Common myeloid progenitor, CD34-positive (primary cell): Measurements from ENCODE around the gene CDIPT. TPM values are rescaled to one million over a fixed set of nuclear protein-coding genes. Genes with fewer than 3 reads are reported as not detected.
A peak's percentile ranks its signal among the peaks of the same experiment; 100 is the strongest.
"Not testable (repeated sequence)": the region's sequence is repeated elsewhere in the genome, so short reads cannot be mapped to it uniquely, and the experiment has no call there.

Source experiments
- CTCF ChIA-PET: fragments of 350-600 bp; sonication (Branson Sonifier 250); formaldehyde crosslinking; loops from one replicate; lab custom pipeline; 2021; ENCODE audit warnings: antibody characterized with exemption; lab: Charles Lee
- POLR2A ChIA-PET: fragments of 350-600 bp; sonication (Branson Sonifier 250); formaldehyde crosslinking; loops from one replicate; lab custom pipeline; 2021; ENCODE audit warnings: antibody characterized with exemption; lab: Charles Lee
- DNase-seq, 3 donors: peaks; one replicate each; pipeline versions ENCODE4 v3.0.0 to v3.0.0-alpha.2; 2013
- H3K27ac ChIP-seq, 2 experiments: 1 replicate in 1 of 2; 2 replicates in 1 of 2; pipeline ENCODE4 v1.7.0; 2013; ENCODE audit warnings: inconsistent platforms in 2 of 2, low read length in 2 of 2, mild to moderate bottlenecking in 2 of 2, low read depth in 1 of 2, moderate library complexity in 1 of 2; ENCODE audit not compliant: severe bottlenecking in 2 of 2, insufficient read depth in 1 of 2, poor library complexity in 1 of 2
- H3K27me3 ChIP-seq, 5 experiments: replicated peaks in 2 of 5; 1 replicate in 3 of 5; 2 replicates in 2 of 5; pipeline versions ENCODE4 v1.6.1 to v1.7.0; 2013; ENCODE audit warnings: low read length in 4 of 5, mild to moderate bottlenecking in 2 of 5, moderate library complexity in 2 of 5, inconsistent platforms in 1 of 5; ENCODE audit not compliant: insufficient read depth in 5 of 5, control insufficient read depth in 4 of 5
- H3K36me3 ChIP-seq, 4 experiments: 1 replicate in 2 of 4; 2 replicates in 2 of 4; pipeline versions ENCODE4 v1.6.1 to v1.7.0; 2013; ENCODE audit warnings: low read length in 3 of 4, control low read depth in 1 of 4, mild to moderate bottlenecking in 1 of 4; ENCODE audit not compliant: control insufficient read depth in 4 of 4, insufficient read depth in 4 of 4
- H3K4me1 ChIP-seq, 4 experiments: 1 replicate in 3 of 4; 2 replicates in 1 of 4; pipeline versions ENCODE4 v1.6.1 to v1.7.1; 2013; ENCODE audit warnings: low read length in 3 of 4, mild to moderate bottlenecking in 3 of 4, control low read depth in 1 of 4, inconsistent platforms in 1 of 4, moderate library complexity in 1 of 4; ENCODE audit not compliant: control insufficient read depth in 4 of 4, insufficient read depth in 4 of 4; ENCODE audit errors: control extremely low read depth in 1 of 4
- H3K4me3 ChIP-seq, 7 experiments: 1 replicate in 4 of 7; 2 replicates in 3 of 7; pipeline versions ENCODE4 v1.5.1 to v1.7.0; 2013; ENCODE audit warnings: mild to moderate bottlenecking in 7 of 7, low read length in 6 of 7, moderate library complexity in 6 of 7, inconsistent platforms in 2 of 7, low read depth in 2 of 7, control low read depth in 1 of 7; ENCODE audit not compliant: insufficient read depth in 4 of 7, control insufficient read depth in 1 of 7; ENCODE audit errors: extremely low read depth in 1 of 7
- H3K9me3 ChIP-seq, 5 experiments: 1 replicate in 4 of 5; 2 replicates in 1 of 5; pipeline versions ENCODE4 v1.6.1 to v1.7.1; 2013; ENCODE audit warnings: low read length in 4 of 5, mild to moderate bottlenecking in 2 of 5, inconsistent platforms in 1 of 5, low read depth in 1 of 5, moderate library complexity in 1 of 5; ENCODE audit not compliant: control insufficient read depth in 4 of 5, insufficient read depth in 2 of 5; ENCODE audit errors: control extremely low read depth in 1 of 5
- WGBS: methylation state at CpG from one replicate; pipeline ENCODE4 v1.1.5; 2013; ENCODE audit not compliant: insufficient coverage; 5-methylcytosine and 5-hydroxymethylcytosine counted together
- polyA plus RNA-seq: library from polyadenylated mRNA; unstranded; fragments of 120-200 nt; gene quantifications from one replicate; pipeline ENCODE4 v1.2.1, GENCODE V29; 2013

CDIPT gene
- polyA plus RNA-seq = 62.8 TPM

GRCh38 chr16:29862884-29863668, at the start of gene CDIPT:
Gene CDIPT, minus strand, starts transcription at chr16:29863226. Its CDS starts 369 bp downstream, at chr16:29862857.
- Histone ChIP-seq H3K9me3 (no peaks in the 10 kb centered on the region), H3K27ac (peak within 1 kb of the TSS; percentile 100), H3K27me3 (peaks cover 0 to 4% (median 0%) of the 10 kb centered on the region in 5 experiments), H3K36me3 (peaks cover 10 to 32% (median 21%) of the 10 kb centered on the region in 4 experiments), H3K4me1 (peaks cover 0 to 21% (median 13%) of the 10 kb centered on the region in 4 experiments), H3K4me3 (peak within 1 kb of the TSS; percentile 80 to 96 (median 87))
- DNase-seq = peak; percentile 98 to 99 (median 98)
- POLR2A ChIA-PET = no interaction called here
- CTCF ChIA-PET = interaction anchor here (0.8 to 1.1 kb wide), 3 partner anchors 15 to 113 kb away, joined by 3 to 5 read pairs (median 4); no protein-coding TSS in a partner anchor
- WGBS = 0% methylated on average over 45 of the region's 57 CpGs

- Histone ChIP-seq H3K36me3 (peaks cover 2 to 18% (median 9%) of the 10 kb centered on the region in 4 experiments), H3K4me3 (no peak overlapping the region), H3K27ac (no peak overlapping the region), H3K27me3 (no peaks in the 10 kb centered on the region), H3K4me1 (peaks cover 0 to 9% (median 1%) of the 10 kb centered on the region in 4 experiments), H3K9me3 (no peaks in the 10 kb centered on the region)
- WGBS = 95% methylated on average over 9 of the region's 11 CpGs
- POLR2A ChIA-PET = no interaction called here
- DNase-seq = no peak
- CTCF ChIA-PET = interaction anchor here (0.9 to 1.4 kb wide), 3 partner anchors 48 to 94 kb away, joined by 3 read pairs; partner anchors contain the start of gene TAOK2
These were observed 49.1 kb upstream of the CDIPT start for GRCh38 chr16:29912087-29912486.

DNA sequence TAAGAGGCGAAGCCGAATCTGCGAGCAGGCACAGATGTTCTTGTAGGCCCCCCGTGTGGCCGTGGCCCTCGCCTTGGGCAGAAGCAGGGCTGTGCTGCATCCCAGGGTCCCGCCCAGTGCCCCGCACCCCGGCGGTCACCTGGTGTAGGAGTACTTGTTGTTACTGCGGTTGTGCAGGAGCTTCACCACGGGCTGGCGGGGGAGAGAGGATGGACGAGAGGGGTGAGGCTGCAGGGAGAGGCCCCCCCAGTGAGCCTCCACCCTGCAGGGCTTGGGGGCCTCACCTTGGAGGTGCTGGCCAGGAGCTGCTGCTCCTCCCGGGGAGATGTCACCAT, 48.6 kb upstream of the CDIPT start:
- Histone ChIP-seq H3K9me3 (no peaks in the 10 kb centered on the region), H3K27ac (no peak overlapping the region), H3K27me3 (no peaks in the 10 kb centered on the region), H3K4me1 (peaks cover 0 to 9% (median 1%) of the 10 kb centered on the region in 4 experiments), H3K36me3 (peaks cover 2 to 15% (median 6%) of the 10 kb centered on the region in 4 experiments), H3K4me3 (no peak overlapping the region)
- CTCF ChIA-PET = interaction anchor here (0.9 to 1.4 kb wide), 3 partner anchors 47 to 95 kb away, joined by 3 read pairs; partner anchors contain the start of gene TAOK2
- no peak for DNase-seq
- WGBS = 89% methylated on average over 11 of the region's 15 CpGs
- POLR2A ChIA-PET = interaction anchor here (0.6 kb wide), 1 partner anchor 40 kb away, joined by 3 read pairs; no protein-coding TSS in a partner anchor

- H3K4me1 ChIP-seq = peaks cover 0 to 9% (median 1%) of the 10 kb centered on the region in 4 experiments
- peaks cover 2 to 13% (median 5%) of the 10 kb centered on the region in 4 experiments for H3K36me3 ChIP-seq
- 98% methylated on average over 18 of the region's 20 CpGs for WGBS
- H3K9me3 ChIP-seq = no peaks in the 10 kb centered on the region
- H3K4me3 ChIP-seq = no peak overlapping the region
- H3K27me3 ChIP-seq = no peaks in the 10 kb centered on the region
- ChIA-PET CTCF (interaction anchor here (0.9 to 1.4 kb wide), 4 partner anchors 12 to 95 kb away, joined by 3 to 4 read pairs (median 3); partner anchors contain the start of genes SEZ6L2 and TAOK2), POLR2A (interaction anchor here (0.6 kb wide), 1 partner anchor 39 kb away, joined by 3 read pairs; no protein-coding TSS in a partner anchor)
- H3K27ac ChIP-seq = no peak overlapping the region
- no peak for DNase-seq
These were observed 48.0 kb upstream of the CDIPT start for GRCh38 chr16:29910819-29911675.

DNA sequence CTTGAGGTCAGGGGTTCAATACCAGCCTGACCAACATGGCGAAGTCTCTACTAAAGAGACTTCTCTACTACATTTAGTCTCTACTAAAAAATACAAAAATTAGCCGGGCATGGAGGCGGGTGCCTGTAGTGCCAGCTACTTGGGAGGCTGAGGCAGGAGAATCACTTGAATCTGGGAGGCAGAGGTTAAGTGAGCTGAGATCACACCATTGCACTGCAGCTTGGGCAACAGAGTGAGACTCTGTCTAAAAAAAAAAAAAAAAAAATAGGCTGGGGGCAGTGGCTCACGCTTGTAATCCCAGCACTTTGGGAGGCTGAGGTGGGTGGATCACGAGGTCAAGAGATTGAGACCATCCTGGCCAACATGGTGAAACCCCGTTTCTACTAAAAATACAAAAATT, 46.8 kb upstream of the CDIPT start:
- H3K27me3 ChIP-seq, H3K9me3 ChIP-seq, DNase-seq, H3K36me3 ChIP-seq, H3K4me1 ChIP-seq, H3K4me3 ChIP-seq, POLR2A ChIA-PET, H3K27ac ChIP-seq: not testable (repeated sequence)
- no CpG with 5 or more reads among the region's 6 CpGs for WGBS
- CTCF ChIA-PET = interaction anchor here (0.9 to 1.5 kb wide), 3 partner anchors 16 to 96 kb away, joined by 3 to 4 read pairs (median 3); partner anchors contain the start of gene KCTD13

DNA sequence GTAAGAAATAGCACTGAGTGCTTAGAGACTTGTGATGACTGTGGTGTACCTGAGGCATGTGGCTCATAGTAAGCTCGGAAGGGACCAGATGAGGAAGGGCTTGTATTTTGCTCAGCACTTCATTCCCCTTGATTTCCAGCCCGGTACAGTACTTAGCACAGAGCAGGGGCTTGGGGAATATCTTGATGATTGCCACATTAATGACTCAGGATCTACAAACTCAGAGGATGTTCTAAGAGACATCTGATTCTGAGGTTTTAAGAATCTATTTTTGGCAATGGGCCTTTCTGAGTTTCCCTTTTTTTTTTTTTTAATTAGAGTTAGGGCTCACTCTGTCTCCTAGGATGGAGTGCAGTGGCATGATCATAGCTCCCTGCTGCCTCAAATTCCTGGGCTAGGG, 46.4 kb upstream of the CDIPT start:
- Histone ChIP-seq H3K4me1 (peaks cover 0 to 9% (median 1%) of the 10 kb centered on the region in 4 experiments), H3K4me3 (no peak overlapping the region), H3K9me3 (no peaks in the 10 kb centered on the region), H3K27me3 (no peaks in the 10 kb centered on the region), H3K36me3 (peaks cover 0 to 8% (median 3%) of the 10 kb centered on the region in 4 experiments), H3K27ac (no peak overlapping the region)
- POLR2A ChIA-PET = interaction anchor here (0.6 kb wide), 1 partner anchor 62 kb away, joined by 3 read pairs; no protein-coding TSS in a partner anchor
- no peak for DNase-seq
- CTCF ChIA-PET = interaction anchor here (0.9 to 1.5 kb wide), 3 partner anchors 17 to 97 kb away, joined by 3 to 4 read pairs (median 3); partner anchors contain the start of gene KCTD13
- WGBS = 90% methylated on average over 2 of the region's 2 CpGs
